Retinal pigment epithelial cell (primary cell): ENCODE results near the gene NDUFA8.
A peak's percentile ranks its signal among the peaks of the same experiment; 100 is the strongest.

Experiments
- DNase-seq: peaks from one replicate; pipeline ENCODE4 v3.0.0-alpha.2; 2010; ENCODE audit warnings: low read depth
- H3K4me3 ChIP-seq: 2 replicates; pipeline ENCODE4 v1.5.1; 2011; ENCODE audit warnings: mild to moderate bottlenecking, low read length, control low read depth, moderate library complexity
- CTCF ChIP-seq: conservative IDR thresholded peaks from 2 replicates; pipeline ENCODE4 v1.5.1; 2011; ENCODE audit warnings: low read depth, low read length, control low read depth, inconsistent platforms

The NDUFA8 gene

GRCh38 chr9:122186301-122186700 lies 26.7 kb upstream of the NDUFA8 start:
- no peak for TF ChIP-seq CTCF
- no peak for DNase-seq
- H3K4me3 ChIP-seq = no peak overlapping the region

- H3K4me3 ChIP-seq = no peak overlapping the region
- no peak for TF ChIP-seq CTCF
These were observed 25.0 kb upstream of the NDUFA8 start for GRCh38 chr9:122184551-122184950.

GRCh38 chr9:122183501-122183900 lies 23.9 kb upstream of the NDUFA8 start:
- no peak overlapping the region for H3K4me3 ChIP-seq
- no peak for DNase-seq
- TF ChIP-seq CTCF = no peak

More at GRCh38 chr9:122184551-122184950, 25.0 kb upstream of the NDUFA8 start:
- DNase-seq = no peak

GRCh38 chr9:122180633-122181032 lies 21.1 kb upstream of the NDUFA8 start:
- H3K4me3 ChIP-seq = no peak overlapping the region
- TF ChIP-seq CTCF = no peak
- peak; percentile 81 for DNase-seq

GRCh38 chr9:122179690-122180074 lies 20.1 kb upstream of the NDUFA8 start:
- H3K4me3 ChIP-seq = no peak overlapping the region
- no peak for TF ChIP-seq CTCF
- no peak for DNase-seq

- no peak for TF ChIP-seq CTCF
- H3K4me3 ChIP-seq = no peak overlapping the region
- no peak for DNase-seq
These were observed 19.6 kb upstream of the NDUFA8 start for GRCh38 chr9:122179054-122179689.

- H3K4me3 ChIP-seq = no peak overlapping the region
- TF ChIP-seq CTCF = no peak
- DNase-seq = no peak
These were observed 17.3 kb upstream of the NDUFA8 start for GRCh38 chr9:122176916-122177315.
